Measurements from ENCODE around the gene FBXO48. TPM values are rescaled to one million over a fixed set of nuclear protein-coding genes. Genes with fewer than 3 reads are reported as not detected.

FBXO48 gene
- total RNA-seq, 2 donors from 2014 or later = 0.78 to 3.0 TPM

- no peak overlapping the region for H3K4me3 ChIP-seq
- intact Hi-C loops (cut with DNase I) = no loop called here
- TF ChIP-seq POLR2A (IDR thresholded peaks at IDR 0.05) = no peak
- TF ChIP-seq, protein P1, sequence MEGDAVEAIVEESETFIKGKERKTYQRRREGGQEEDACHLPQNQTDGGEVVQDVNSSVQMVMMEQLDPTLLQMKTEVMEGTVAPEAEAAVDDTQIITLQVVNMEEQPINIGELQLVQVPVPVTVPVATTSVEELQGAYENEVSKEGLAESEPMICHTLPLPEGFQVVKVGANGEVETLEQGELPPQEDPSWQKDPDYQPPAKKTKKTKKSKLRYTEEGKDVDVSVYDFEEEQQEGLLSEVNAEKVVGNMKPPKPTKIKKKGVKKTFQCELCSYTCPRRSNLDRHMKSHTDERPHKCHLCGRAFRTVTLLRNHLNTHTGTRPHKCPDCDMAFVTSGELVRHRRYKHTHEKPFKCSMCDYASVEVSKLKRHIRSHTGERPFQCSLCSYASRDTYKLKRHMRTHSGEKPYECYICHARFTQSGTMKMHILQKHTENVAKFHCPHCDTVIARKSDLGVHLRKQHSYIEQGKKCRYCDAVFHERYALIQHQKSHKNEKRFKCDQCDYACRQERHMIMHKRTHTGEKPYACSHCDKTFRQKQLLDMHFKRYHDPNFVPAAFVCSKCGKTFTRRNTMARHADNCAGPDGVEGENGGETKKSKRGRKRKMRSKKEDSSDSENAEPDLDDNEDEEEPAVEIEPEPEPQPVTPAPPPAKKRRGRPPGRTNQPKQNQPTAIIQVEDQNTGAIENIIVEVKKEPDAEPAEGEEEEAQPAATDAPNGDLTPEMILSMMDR (IDR thresholded peaks at IDR 0.05) = no peak
- no peaks in the 10 kb centered on the region for H3K9me3 ChIP-seq
- DNase-seq (no peak), ATAC-seq (no peak)
- H3K36me3 ChIP-seq (replicated peaks in 1 of 2; ENCODE audit: insufficient read depth in 1 of 2, low read depth in 2 of 2) = no peaks in the 10 kb centered on the region
- H3K27me3 ChIP-seq = no peaks in the 10 kb centered on the region
- no peaks in the 10 kb centered on the region for H3K4me1 ChIP-seq
- H3K27ac ChIP-seq = no peak overlapping the region
These were observed 8.0 kb upstream of the FBXO48 start for GRCh38 chr2:68475110-68475509.

DNA sequence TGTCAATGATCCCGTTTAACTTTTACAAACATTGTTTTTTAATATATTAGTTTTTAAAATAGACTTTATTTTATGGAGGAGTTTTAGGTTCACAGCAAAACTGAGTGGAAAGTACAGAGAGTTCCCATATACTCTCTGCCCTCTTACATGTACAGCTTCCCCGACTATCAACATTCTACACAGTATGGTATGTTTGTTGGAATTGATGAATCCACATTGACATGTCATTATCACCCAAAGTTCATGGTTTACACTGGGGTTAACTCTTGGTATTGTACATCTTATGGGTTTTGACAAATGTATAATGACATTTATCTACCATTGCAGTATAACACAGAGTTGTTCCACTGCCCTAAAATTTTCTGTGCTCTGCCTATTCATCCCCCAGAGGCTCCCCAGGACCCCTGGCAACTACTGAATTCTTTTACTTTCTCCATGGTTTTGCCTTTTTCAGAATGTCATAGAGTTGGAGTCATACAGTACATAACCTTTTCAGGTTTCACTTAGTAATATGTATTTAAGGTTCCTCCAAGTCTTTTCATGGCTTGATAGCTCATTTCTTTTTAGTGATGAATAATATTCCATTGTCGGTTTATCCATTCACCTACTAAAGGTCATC lies 5.8 kb upstream of the FBXO48 start:
- DNase-seq = no peak

GRCh38 chr2:68471385-68471784 lies 4.3 kb upstream of the FBXO48 start:
- H3K9me3 ChIP-seq = no peaks in the 10 kb centered on the region
- H3K27ac ChIP-seq = no peak overlapping the region
- no peaks in the 10 kb centered on the region for H3K36me3 ChIP-seq (replicated peaks in 1 of 2; ENCODE audit: insufficient read depth in 1 of 2, low read depth in 2 of 2)
- intact Hi-C loops (cut with DNase I) = no loop called here
- ATAC-seq = no peak
- TF ChIP-seq, protein P1 (IDR thresholded peaks at IDR 0.05) = no peak
- no peak for TF ChIP-seq POLR2A (IDR thresholded peaks at IDR 0.05)
- H3K4me3 ChIP-seq = no peak overlapping the region
- H3K4me1 ChIP-seq = peaks cover 10% of the 10 kb centered on the region
- no peaks in the 10 kb centered on the region for H3K27me3 ChIP-seq
- 95 to 100% methylated on average over 2 of the region's 2 CpGs for WGBS, 2 donors
- no peak for DNase-seq

More for the DNA sequence above, 5.8 kb upstream of the FBXO48 start:
- H3K4me3 ChIP-seq = no peak overlapping the region
- peaks cover 8% of the 10 kb centered on the region for H3K4me1 ChIP-seq
- no peak for TF ChIP-seq POLR2A (IDR thresholded peaks at IDR 0.05)
- TF ChIP-seq, protein P1 (IDR thresholded peaks at IDR 0.05) = no peak
- no peak overlapping the region for H3K27ac ChIP-seq
- H3K9me3 ChIP-seq = no peaks in the 10 kb centered on the region
- ATAC-seq = no peak
- no peaks in the 10 kb centered on the region for H3K36me3 ChIP-seq (replicated peaks in 1 of 2; ENCODE audit: insufficient read depth in 1 of 2, low read depth in 2 of 2)
- H3K27me3 ChIP-seq = no peaks in the 10 kb centered on the region
- intact Hi-C loops (cut with DNase I) = no loop called here
- 80 to 84% methylated on average over 3 of the region's 3 CpGs for WGBS, 2 donors

- H3K27me3 ChIP-seq = no peaks in the 10 kb centered on the region
- H3K4me3 ChIP-seq = no peak overlapping the region
- 77 to 85% methylated on average over 1 of the region's 1 CpG for WGBS, 2 donors
- intact Hi-C loops (cut with DNase I) = loop anchor here (10.0 kb wide), 1 partner anchor 455 kb away; no protein-coding TSS in a partner anchor
- TF ChIP-seq, protein P1 (IDR thresholded peaks at IDR 0.05) = no peak
- no peak for ATAC-seq
- H3K27ac ChIP-seq = no peak overlapping the region
- H3K9me3 ChIP-seq = no peaks in the 10 kb centered on the region
- no peak for DNase-seq
- no peaks in the 10 kb centered on the region for H3K36me3 ChIP-seq (replicated peaks in 1 of 2; ENCODE audit: insufficient read depth in 1 of 2, low read depth in 2 of 2)
- peaks cover 16% of the 10 kb centered on the region for H3K4me1 ChIP-seq
These were observed 2.8 kb upstream of the FBXO48 start for GRCh38 chr2:68469935-68470334.

- peaks cover 16% of the 10 kb centered on the region for H3K4me1 ChIP-seq
- H3K4me3 ChIP-seq = no peak overlapping the region
- H3K27ac ChIP-seq = no peak overlapping the region
- no peaks in the 10 kb centered on the region for H3K36me3 ChIP-seq (replicated peaks in 1 of 2; ENCODE audit: insufficient read depth in 1 of 2, low read depth in 2 of 2)
- TF ChIP-seq, protein P1 (IDR thresholded peaks at IDR 0.05) = no peak
- no peak for TF ChIP-seq POLR2A (IDR thresholded peaks at IDR 0.05)
- no peak for DNase-seq
- 54 to 69% methylated on average over 2 of the region's 2 CpGs for WGBS, 2 donors
- intact Hi-C loops (cut with DNase I) = loop anchor here (10.0 kb wide), 1 partner anchor 456 kb away; no protein-coding TSS in a partner anchor
- no peaks in the 10 kb centered on the region for H3K9me3 ChIP-seq
- no peak for ATAC-seq
- H3K27me3 ChIP-seq = no peaks in the 10 kb centered on the region
These were observed 1.7 kb upstream of the FBXO48 start for GRCh38 chr2:68468801-68469200.
